ENCODE data around the gene OSM. TPM values are rescaled to one million over a fixed set of nuclear protein-coding genes. Genes with fewer than 3 reads are reported as not detected.

OSM gene
- total RNA-seq, 1 experiment from 2014 or later = not detected

DNA sequence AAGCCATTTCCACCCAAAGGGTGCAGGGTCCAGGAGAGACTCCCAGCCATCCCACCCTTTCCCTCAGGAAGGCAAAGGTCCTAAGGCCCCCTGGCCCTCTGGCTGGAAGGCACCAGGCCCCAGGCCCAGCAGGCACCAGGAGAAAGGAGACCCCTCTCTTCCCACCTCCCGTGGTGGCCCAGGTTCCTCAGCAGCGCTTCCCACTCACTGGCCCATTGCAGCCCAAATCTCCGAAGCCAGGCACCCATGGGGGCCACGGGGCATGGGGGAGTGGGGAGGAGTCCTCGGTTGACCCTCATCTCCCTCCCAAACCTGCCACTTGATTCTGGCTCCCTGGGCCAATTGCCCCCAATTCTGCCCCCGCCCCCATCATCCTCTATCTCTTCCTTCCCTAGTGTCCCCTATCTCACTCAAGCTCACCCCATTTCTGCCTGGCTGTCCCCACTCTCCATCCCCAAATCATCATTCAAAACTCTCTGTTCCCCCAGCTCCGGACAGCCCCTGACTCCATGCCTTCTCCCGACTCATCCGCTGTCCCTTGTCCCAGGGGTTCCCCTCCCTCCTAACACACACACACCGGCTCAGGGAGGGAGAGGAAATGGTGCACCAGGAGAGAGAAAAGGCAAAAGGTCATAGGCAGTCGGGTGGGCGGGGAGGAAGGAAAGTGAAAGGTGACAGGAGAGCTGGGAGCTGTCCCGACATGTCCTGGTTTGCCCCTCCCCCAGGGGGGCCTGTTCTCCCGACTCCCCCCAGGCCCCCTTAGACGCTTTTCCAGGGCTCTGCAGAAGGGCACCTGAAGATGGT, 21.3 kb downstream of the OSM start:
- TF ChIP-seq SP1 (IDR thresholded peaks at IDR 0.05; ENCODE audit: low read depth) (no peak), POLR2AphosphoS5 (IDR thresholded peaks at IDR 0.05; ENCODE audit: low read depth, low read length) (0 out of 2 replicates have a peak, but pooled peaks have one; percentile 4)
- peaks cover 47 to 100% of the 10 kb centered on the region in 2 experiments for H3K4me1 ChIP-seq (ENCODE audit: control insufficient read depth in 1 of 2, insufficient read depth in 2 of 2, low read length in 2 of 2)
- no peaks in the 10 kb centered on the region for H3K9me2 ChIP-seq (ENCODE audit: insufficient read depth)
- ChIA-PET POLR2A (no interaction called here), CTCF (no interaction called here), RAD21 (ENCODE audit: low non-redundant PET in 1 of 2, low total read pairs in 2 of 2, uncharacterized antibody in 2 of 2, unreplicated experiment in 2 of 2) (no interaction called here)
- intact Hi-C loops (cut with micrococcal nuclease) = no loop called here
- H3K9ac ChIP-seq (ENCODE audit: low read length) = peak overlapping the region; percentile 84
- peaks cover 71% of the 10 kb centered on the region for H3K79me2 ChIP-seq (ENCODE audit: insufficient read depth, low read length)
- no peaks in the 10 kb centered on the region for H3K9me3 ChIP-seq (ENCODE audit: control insufficient read depth in 1 of 2, insufficient read depth in 1 of 2, low read depth in 1 of 2, low read length in 2 of 2)
- peak overlapping the region; percentile 96 for H3K4me2 ChIP-seq (ENCODE audit: low read length)
- H3K4me3 ChIP-seq (replicated peaks in 1 of 2; ENCODE audit: low read depth in 1 of 2, low read length in 2 of 2) = peak overlapping the region; percentile 30 to 36; a peak in 3 of 4 replicates
- H3K27ac ChIP-seq (ENCODE audit: low read depth, low read length) = peak overlapping the region; percentile 85
- DNase-seq (ENCODE audit: low read depth, low spot score) (no peak), ATAC-seq (no peak)
- peaks cover 4 to 35% of the 10 kb centered on the region in 2 experiments; a peak in 3 of 4 replicates for H3K36me3 ChIP-seq (ENCODE audit: control insufficient read depth in 1 of 2, insufficient read depth in 2 of 2, low read length in 2 of 2)
- TSS peak; percentile 34 for BruUV-seq (replicated peaks)
- no peaks in the 10 kb centered on the region for H4K20me1 ChIP-seq (ENCODE audit: insufficient read depth)
- no peaks in the 10 kb centered on the region for H3K27me3 ChIP-seq (ENCODE audit: insufficient read depth, low read length)
- no peak overlapping the region for H2AFZ ChIP-seq (ENCODE audit: low read depth, low read length, poor library complexity, severe bottlenecking)

DNA sequence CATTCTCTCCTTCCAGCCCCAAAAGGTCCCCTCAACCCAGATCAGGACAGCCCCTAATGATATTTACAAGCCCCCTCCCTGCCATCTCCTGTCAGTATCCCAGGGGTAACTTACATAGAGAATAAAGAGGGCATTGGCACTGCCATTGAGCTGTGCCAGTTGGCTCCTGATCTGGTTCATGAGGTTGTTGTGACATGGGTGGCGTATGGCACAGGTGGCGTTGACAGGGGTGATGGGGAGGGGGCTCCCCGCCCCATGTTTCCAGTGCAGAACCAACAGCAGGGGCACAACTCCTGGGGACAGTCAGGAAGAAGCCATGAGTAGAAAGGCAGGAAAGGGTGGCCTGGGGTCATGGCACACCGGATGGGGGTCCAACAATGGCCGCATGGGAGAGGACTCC, 22.0 kb downstream of the OSM start:
- Histone ChIP-seq H3K9me3 (ENCODE audit: control insufficient read depth in 1 of 2, insufficient read depth in 1 of 2, low read depth in 1 of 2, low read length in 2 of 2) (no peaks in the 10 kb centered on the region), H3K4me3 (replicated peaks in 1 of 2; ENCODE audit: low read depth in 1 of 2, low read length in 2 of 2) (no peak overlapping the region), H4K20me1 (ENCODE audit: insufficient read depth) (no peaks in the 10 kb centered on the region), H3K27ac (ENCODE audit: low read depth, low read length) (peak overlapping the region; percentile 85), H3K4me1 (ENCODE audit: control insufficient read depth in 1 of 2, insufficient read depth in 2 of 2, low read length in 2 of 2) (peaks cover 46 to 100% of the 10 kb centered on the region in 2 experiments), H3K79me2 (ENCODE audit: insufficient read depth, low read length) (peaks cover 64% of the 10 kb centered on the region), H3K9ac (ENCODE audit: low read length) (peak overlapping the region; percentile 12; the same call in 1 of the 2 replicates), H3K4me2 (ENCODE audit: low read length) (peak overlapping the region; percentile 96; the same call in 1 of the 2 replicates), H2AFZ (ENCODE audit: low read depth, low read length, poor library complexity, severe bottlenecking) (no peak overlapping the region), H3K36me3 (ENCODE audit: control insufficient read depth in 1 of 2, insufficient read depth in 2 of 2, low read length in 2 of 2) (peaks cover 4 to 33% of the 10 kb centered on the region in 2 experiments; a peak in 3 of 4 replicates), H3K27me3 (ENCODE audit: insufficient read depth, low read length) (no peaks in the 10 kb centered on the region), H3K9me2 (ENCODE audit: insufficient read depth) (no peaks in the 10 kb centered on the region)
- CTCF ChIA-PET = no interaction called here
- DNase-seq (ENCODE audit: low read depth, low spot score) (no peak), ATAC-seq (no peak)
- TF ChIP-seq SIN3A (IDR thresholded peaks at IDR 0.05; ENCODE audit: low read depth) (no peak), YY1 (IDR thresholded peaks at IDR 0.05; ENCODE audit: extremely low read depth, insufficient replicate concordance, low read depth, low read length) (no peak)
- TF ChIP-seq, protein P1, sequence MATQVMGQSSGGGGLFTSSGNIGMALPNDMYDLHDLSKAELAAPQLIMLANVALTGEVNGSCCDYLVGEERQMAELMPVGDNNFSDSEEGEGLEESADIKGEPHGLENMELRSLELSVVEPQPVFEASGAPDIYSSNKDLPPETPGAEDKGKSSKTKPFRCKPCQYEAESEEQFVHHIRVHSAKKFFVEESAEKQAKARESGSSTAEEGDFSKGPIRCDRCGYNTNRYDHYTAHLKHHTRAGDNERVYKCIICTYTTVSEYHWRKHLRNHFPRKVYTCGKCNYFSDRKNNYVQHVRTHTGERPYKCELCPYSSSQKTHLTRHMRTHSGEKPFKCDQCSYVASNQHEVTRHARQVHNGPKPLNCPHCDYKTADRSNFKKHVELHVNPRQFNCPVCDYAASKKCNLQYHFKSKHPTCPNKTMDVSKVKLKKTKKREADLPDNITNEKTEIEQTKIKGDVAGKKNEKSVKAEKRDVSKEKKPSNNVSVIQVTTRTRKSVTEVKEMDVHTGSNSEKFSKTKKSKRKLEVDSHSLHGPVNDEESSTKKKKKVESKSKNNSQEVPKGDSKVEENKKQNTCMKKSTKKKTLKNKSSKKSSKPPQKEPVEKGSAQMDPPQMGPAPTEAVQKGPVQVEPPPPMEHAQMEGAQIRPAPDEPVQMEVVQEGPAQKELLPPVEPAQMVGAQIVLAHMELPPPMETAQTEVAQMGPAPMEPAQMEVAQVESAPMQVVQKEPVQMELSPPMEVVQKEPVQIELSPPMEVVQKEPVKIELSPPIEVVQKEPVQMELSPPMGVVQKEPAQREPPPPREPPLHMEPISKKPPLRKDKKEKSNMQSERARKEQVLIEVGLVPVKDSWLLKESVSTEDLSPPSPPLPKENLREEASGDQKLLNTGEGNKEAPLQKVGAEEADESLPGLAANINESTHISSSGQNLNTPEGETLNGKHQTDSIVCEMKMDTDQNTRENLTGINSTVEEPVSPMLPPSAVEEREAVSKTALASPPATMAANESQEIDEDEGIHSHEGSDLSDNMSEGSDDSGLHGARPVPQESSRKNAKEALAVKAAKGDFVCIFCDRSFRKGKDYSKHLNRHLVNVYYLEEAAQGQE (IDR thresholded peaks at IDR 0.05; ENCODE audit: low read depth) = no peak
- TF ChIP-seq, protein P2, sequence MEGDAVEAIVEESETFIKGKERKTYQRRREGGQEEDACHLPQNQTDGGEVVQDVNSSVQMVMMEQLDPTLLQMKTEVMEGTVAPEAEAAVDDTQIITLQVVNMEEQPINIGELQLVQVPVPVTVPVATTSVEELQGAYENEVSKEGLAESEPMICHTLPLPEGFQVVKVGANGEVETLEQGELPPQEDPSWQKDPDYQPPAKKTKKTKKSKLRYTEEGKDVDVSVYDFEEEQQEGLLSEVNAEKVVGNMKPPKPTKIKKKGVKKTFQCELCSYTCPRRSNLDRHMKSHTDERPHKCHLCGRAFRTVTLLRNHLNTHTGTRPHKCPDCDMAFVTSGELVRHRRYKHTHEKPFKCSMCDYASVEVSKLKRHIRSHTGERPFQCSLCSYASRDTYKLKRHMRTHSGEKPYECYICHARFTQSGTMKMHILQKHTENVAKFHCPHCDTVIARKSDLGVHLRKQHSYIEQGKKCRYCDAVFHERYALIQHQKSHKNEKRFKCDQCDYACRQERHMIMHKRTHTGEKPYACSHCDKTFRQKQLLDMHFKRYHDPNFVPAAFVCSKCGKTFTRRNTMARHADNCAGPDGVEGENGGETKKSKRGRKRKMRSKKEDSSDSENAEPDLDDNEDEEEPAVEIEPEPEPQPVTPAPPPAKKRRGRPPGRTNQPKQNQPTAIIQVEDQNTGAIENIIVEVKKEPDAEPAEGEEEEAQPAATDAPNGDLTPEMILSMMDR (IDR thresholded peaks at IDR 0.05 in 2 of 3, conservative IDR thresholded peaks at IDR 0.05 in 1 of 3; ENCODE audit: borderline replicate concordance in 1 of 3, insufficient read depth in 1 of 3, low read depth in 2 of 3, low read length in 2 of 3) = no peak
- POLR2A ChIA-PET = no interaction called here
- BruUV-seq (replicated peaks) = no TSS peak
- intact Hi-C loops (cut with micrococcal nuclease) = no loop called here
- RAD21 ChIA-PET (ENCODE audit: low non-redundant PET in 1 of 2, low total read pairs in 2 of 2, uncharacterized antibody in 2 of 2, unreplicated experiment in 2 of 2) = no interaction called here

Data from HCT116 (cell line).